Stimulated activated CD4-positive, alpha-beta T cell treated with anti-CD3 and anti-CD28 coated beads, Interleukin-1b, Interleukin-23, amount 100 ng/mL, for 48 hours (primary cell): ENCODE results near the gene NXPH4.

Experiments used
- DNase-seq: peaks from one replicate; pipeline ENCODE4 v3.0.0-alpha.2; 2020

Gene NXPH4

GRCh38 chr12:57247041-57247440 is 30.4 kb downstream of the NXPH4 start:
- no peak for DNase-seq

GRCh38 chr12:57248934-57249742 is 32.5 kb downstream of the NXPH4 start:
- DNase-seq = no peak

GRCh38 chr12:57250541-57250940 is 33.9 kb downstream of the NXPH4 start:
- no peak for DNase-seq

- no peak for DNase-seq
These were observed 34.4 kb downstream of the NXPH4 start, which contains the start of gene STAC3 for GRCh38 chr12:57250956-57251355. TSS of gene STAC3 (minus strand) at chr12:57251187. CDS start at chr12:57249636, 1,551 bp downstream.

GRCh38 chr12:57254506-57255280 is 38.1 kb downstream of the NXPH4 start:
- DNase-seq = no peak

- DNase-seq = no peak
These were observed 39.3 kb downstream of the NXPH4 start for GRCh38 chr12:57255916-57256315.

GRCh38 chr12:57258977-57259970 is 42.7 kb downstream of the NXPH4 start:
- DNase-seq = no peak

GRCh38 chr12:57260366-57260765 is 43.8 kb downstream of the NXPH4 start:
- DNase-seq = no peak

- no peak for DNase-seq
These were observed 44.9 kb downstream of the NXPH4 start for GRCh38 chr12:57261428-57261865.

GRCh38 chr12:57262126-57262822 is 45.7 kb downstream of the NXPH4 start:
- DNase-seq = no peak

GRCh38 chr12:57263096-57263495 is 46.5 kb downstream of the NXPH4 start:
- no peak for DNase-seq

GRCh38 chr12:57266681-57267080 is 50.1 kb downstream of the NXPH4 start:
- DNase-seq = no peak

GRCh38 chr12:57268264-57268663 is 51.7 kb downstream of the NXPH4 start:
- peak; percentile 62 for DNase-seq

GRCh38 chr12:57270966-57271470 is 54.4 kb downstream of the NXPH4 start:
- DNase-seq = no peak

- DNase-seq = no peak
These were observed 56.0 kb downstream of the NXPH4 start for GRCh38 chr12:57272337-57273151.

GRCh38 chr12:57273516-57273915 is 56.9 kb downstream of the NXPH4 start:
- no peak for DNase-seq
